Cerebellar cortex (tissue), 1 donor: ENCODE results near the gene MYO7A.

Experiments used
- DNase-seq: peaks from one replicate; pipeline ENCODE4 v3.0.0-alpha.2; 2015; ENCODE audit warnings: low spot score

MYO7A gene

DNA sequence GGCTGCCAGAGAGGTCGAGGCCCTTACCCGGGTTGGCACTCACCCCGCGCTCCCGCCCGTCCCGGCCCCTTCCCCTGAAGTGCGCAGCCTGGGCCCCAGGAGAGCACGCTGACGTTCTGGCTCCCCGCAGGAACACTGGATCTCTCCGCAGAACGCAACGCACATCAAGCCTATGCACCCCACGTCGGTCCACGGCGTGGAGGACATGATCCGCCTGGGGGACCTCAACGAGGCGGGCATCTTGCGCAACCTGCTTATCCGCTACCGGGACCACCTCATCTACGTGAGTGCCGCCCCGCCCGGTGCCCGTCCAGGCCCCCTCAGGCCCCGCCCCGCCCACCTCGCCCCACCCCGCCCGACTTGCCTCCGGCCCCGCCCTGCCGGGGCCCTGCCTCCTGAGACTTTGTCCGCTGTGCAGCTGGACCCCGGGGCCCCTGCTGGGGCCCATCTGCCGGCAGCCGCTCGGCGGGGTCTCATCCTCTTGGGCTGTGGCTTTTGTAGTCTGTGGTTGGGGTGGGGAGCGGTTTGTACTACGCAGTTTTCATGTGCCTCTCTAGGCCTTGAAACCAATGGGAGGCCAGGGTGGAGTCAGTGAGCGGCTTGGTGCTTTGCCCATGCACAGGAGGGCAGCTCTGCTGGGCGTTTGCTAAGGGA lies 19.7 kb downstream of the MYO7A start:
- DNase-seq = no peak

DNA sequence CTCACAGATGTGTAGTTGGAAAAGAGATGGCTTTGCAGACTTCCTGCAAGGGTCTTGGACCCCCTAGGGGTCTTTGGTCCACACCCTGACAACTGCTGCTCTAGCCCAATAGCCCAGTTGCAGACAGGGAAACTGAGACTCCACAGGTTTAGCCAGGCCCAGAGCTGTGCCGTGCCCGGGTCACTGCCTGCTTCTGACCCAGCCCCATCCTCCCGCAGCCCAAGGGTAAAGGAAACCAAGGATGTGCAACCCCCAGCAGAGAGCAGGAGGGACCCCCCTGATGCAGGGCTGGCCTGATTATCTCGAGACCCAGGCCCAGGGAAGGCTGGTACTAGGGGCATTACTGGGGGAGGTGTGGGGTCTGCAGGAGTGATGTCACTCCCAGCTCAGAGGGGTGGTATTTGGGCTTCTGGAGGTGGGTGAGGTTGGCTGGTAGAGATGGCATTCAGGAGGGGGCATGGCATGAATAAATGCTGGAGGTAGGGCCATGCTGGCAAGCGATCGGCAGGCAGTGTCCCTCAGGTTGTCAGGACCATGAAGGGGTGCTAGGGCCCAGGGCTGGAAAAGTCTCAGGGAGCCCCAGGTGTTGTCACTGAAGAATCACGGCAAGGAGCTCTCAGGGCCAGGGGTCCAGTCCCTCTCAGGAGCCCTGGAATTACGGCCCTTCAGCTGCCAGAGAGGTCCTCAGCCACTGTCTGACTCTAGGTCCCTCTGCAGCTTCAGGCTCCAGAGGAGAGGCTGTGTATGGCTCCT lies 21.1 kb downstream of the MYO7A start:
- DNase-seq = no peak

DNA sequence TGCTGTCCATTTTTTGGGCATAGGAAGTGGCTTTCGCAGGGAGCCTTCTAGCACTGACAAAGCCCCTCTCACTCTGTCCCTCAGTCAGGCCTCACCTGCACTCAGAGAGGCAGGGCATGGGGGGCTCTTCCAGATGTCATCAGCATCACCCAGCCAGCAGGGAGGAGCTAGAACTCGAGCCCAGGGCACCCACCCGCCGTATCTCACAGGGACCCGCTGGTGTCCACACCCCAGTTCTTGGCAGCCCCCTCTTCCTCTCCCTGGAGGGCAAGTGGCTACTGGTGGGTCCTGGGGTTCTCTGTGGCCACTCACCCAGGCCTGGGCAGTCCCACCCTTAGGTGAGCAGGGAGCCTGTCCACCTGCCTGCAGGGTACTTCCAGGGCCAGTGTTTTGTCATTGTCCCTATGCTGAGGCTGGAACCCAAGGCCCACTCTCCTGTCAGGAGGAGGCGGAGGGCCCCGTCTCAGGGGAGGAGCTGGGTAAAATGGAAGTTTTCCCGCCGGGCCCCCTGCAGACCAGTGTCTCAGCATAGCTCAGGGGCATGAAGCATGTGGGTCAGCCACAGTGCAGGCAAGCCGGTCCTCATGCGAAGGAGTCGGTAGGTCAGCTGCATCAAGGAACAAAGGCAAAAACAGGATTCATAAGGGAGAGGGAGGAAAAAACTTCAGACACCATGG lies 21.8 kb downstream of the MYO7A start:
- no peak for DNase-seq

DNA sequence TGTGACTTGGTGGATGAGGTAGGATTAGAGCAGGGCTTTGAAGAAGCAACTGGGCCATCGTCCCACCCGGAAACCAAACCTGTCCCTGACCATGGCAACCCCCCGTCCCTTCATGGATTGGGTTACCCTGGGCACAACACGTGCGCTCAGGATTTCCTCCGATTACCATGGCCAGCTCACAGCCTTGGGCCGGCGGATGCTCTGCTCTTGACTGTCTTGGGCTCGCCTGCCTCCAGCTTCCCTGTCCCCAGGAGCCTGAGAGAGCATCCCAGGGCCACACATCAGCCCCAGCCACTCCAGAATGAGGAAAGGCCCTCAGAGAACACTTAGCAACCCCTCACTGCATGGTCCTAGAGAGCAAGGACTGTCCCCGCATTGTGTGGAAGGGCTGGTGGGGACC lies 22.8 kb downstream of the MYO7A start:
- DNase-seq = no peak

DNA sequence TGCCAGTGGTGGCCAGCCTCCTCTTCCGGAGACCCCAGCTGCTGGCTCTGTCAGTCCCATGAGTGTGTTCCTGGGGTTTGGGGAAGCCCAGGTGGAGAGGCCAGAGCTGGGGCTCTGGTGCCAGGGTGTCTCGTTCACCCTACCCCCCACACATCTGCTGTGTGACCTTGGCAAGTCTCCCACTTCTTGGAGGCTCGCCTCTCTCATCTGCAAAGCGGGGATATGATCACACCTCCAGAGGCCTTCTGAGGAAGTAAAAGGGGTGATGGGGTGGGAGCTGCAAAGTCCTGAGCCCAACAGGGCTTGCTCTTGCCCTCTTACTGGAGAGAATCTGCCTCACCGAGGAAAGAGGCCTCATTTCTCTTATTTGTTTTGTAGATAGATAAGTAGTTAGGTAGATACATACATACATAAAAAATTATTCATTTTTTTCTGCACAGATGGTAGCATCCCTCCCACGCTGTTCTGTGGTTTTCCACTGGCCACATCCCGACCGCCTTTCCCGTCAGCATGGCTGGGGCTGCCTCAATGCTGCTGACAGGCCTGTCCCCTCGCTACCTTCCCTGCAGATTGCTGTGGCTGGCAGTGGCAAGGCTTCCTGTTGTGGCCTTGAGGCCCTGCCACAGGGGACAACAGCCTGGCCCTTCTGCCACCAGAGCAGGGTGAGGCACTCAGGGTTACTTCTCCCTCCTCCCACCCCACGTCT lies 23.9 kb downstream of the MYO7A start:
- DNase-seq = peak; percentile 21

DNA sequence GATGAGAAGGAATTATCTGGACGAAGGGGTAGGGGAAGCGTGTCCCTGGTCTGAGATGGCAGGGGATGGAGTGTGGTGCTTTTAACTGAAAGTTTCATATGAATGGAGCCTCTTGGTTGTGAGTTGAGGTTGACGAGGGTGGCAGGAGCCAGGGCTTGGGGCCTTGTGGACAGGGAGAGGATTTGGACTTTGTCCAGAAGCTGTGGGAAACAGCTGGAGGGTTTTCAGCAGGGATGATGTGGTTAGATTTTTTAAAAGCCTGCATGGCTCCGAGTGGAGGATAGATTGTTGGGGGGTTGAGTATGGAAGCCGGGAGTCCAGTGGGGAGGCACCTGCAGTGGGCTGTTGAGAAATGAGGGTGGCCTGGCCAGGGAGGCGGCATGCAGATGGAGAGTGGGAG lies 24.8 kb downstream of the MYO7A start:
- no peak for DNase-seq

DNA sequence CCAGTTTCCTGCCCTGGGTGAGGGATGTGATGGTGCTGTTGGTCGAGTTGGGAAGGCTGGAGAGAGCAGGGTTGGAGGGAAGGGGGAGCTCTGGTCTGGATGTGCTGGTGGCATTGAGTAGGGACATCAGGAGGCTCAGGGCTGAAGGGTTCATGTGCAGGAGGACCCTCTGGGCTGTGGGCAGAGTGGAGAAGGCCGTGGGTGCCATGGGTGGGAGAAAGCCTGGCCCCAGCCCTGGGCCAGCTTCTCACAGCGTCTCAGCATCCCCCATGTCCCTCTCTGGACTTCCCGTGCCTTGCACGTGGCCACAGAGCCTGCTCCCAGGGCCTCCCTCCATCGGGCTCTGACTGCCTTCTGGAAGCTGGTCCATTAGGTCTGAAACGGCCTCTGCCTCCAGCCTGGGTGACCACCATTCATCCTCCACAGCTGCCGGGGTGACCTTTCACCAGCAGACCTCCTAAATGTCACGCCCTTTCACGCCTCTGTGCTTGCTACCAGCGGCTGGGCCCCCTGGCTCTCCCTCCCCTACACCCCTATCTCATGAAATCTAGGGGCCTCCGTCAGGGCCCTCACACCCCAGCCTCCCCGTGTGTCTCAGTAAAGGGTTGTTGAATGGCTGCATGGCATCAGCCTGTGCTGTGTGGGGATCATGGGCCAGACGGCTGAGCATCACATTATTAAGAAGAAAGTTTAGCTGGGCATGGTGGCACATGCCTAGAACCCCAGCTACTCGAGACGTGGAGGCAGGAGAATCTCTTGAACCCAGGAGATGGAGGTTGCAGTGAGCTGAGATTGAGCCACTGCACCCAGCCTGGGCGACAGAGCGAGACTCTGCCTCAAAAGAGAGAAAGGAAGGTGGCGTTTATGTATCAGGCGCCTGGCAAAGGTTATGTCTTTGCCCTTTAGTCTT lies 25.5 kb downstream of the MYO7A start:
- no peak for DNase-seq

DNA sequence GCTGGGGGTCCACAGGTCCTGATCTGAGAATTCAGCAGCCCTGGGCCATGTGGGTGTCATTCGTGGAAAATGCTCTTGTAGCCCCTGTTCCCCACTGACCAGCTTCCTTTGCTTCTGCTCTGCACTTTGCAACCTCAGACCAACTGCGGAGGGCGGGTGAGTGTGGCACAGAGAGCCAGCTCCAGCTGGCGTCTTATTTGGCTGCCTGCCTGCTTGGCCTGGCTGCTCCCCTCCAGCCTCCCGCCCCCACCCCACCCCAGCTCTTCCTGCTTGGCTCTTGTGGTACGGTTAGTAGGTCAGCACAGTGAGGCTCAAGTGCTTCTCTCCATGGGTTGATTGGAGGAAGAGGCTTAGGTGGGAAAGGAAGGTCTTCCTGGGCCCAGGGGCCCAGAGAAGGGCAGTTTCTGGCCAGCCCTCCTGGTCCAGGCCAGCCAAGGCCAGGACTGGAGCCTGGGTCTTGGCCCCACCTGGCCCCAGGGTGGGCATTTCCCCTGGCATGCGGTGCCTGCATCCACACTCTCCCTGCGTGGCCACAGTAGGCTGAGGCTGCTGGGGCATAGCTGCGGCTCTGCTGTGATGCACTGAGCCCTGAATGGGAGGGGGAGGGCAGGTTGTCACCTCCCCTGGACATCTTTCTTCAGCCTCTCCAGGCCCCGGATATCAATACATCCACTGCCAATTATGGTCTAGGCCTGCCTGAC lies 26.5 kb downstream of the MYO7A start:
- DNase-seq = peak; percentile 95

DNA sequence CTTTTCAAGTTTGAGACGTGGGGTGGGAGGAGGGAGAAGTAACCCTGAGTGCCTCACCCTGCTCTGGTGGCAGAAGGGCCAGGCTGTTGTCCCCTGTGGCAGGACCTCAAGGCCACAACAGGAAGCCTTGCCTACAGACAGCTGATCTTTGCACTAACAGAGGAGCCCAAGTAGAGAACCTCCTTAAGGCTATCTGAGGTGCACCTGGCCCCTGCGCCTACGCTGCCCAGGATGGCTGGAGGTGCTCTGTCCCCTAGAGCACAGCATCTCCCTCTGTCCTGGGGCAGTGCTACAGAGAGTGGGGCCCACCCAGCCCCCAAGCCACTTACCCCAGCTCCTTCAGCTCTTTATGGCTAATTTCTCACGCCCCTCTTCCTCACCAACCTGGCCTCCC lies 27.0 kb downstream of the MYO7A start:
- DNase-seq = no peak

DNA sequence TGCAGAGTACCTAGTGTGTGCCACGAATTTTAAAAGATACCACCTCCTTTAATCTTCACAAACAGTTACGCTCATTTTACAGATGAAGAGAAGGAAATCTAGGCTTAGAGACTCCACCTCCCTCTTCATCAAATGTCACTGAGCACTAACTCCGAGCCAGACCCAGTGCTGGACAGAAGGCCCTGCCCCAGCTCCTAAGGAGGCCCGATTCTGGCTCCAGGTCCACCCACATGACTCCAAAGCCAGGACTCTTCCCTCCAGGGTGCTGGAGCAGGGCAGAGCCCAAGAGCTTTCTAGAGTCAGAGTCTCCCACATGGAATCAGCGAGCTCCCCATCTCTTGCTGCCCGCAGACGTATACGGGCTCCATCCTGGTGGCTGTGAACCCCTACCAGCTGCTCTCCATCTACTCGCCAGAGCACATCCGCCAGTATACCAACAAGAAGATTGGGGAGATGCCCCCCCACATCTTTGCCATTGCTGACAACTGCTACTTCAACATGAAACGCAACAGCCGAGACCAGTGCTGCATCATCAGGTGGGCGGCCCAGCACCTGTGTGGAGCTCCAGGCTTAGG lies 27.6 kb downstream of the MYO7A start:
- DNase-seq = peak; percentile 48

DNA sequence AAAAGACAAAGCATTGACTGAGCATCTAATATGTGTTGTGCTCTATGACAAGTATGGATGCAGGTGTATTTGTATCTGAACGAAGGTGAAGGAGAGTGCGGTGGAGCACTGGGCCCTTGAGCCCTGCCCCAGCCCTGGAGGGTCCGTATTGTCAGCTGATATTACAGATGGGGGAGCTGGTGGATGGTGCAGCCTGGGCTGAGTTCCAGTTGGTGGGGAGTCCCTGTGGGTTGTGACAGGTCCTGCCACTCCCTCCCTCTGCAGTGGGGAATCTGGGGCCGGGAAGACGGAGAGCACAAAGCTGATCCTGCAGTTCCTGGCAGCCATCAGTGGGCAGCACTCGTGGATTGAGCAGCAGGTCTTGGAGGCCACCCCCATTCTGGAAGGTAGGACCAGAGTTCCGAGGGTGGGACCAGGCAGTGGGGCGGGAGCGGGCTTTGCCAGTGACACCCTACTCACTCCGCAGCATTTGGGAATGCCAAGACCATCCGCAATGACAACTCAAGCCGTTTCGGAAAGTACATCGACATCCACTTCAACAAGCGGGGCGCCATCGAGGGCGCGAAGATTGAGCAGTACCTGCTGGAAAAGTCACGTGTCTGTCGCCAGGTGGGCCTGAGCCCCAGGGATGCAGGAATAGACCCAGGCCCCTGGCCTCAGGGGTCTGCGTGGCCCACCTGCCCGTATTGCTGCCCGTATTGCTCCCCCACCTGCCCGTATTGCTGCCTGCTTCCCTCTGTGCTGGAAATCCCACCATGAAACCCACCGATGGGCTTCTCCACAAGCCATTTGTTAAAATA lies 28.6 kb downstream of the MYO7A start:
- DNase-seq = no peak

DNA sequence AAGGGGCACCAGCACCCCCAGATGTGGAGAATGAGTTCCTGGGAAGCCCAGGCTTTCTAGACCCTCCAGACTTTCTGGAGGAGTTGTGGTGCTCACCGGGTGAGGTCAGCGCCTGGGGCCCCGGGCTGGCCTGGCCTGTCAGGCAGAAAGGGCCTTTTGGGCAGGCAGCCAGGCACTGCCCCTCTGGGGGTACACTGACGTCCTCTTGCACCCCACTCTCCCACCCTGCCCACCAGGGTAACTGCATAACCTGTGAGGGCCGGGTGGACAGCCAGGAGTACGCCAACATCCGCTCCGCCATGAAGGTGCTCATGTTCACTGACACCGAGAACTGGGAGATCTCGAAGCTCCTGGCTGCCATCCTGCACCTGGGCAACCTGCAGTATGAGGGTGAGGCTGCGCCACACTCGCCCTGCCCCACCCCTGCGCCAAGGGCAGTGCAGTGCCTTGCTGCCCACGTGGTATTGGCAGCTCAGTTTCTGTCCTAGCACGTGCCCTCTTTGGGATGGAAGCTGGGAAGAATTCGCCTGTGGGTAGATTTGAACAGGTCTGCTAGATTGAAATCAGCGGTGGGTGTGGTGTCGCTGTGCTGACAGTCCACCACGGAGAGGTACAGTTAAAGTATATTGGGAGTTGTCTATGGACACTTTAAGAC lies 30.1 kb downstream of the MYO7A start:
- DNase-seq = no peak

DNA sequence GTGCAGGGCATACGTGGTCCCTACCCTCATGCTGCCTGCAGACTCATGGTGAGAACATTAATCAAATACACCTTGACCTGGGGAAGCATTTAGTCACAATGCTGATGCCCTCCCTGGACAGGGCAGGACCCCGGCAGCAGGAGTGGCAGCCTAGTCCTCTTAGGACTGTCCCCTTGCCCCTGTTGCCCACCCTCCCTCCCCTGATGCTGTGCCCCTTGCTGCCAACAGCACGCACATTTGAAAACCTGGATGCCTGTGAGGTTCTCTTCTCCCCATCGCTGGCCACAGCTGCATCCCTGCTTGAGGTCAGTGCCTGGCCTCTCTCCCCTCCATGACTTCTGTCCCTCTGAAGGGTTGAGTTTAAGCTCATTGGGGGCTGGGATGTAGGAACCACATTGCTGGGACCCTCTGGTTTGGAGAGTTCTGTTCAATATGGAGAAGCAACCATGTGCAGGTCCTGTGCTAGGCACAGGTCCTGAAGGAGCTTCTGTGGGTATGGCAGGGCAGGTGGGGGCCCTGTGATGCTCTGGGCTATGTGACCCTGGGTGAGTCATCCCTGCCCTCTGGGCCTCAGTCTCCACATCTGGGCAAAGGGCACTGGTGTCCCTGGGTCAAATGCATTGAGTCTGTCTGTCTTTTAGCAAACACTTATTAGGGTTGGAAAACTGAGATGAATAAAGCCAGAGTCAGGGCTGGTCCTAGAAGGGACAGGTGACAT lies 31.3 kb downstream of the MYO7A start:
- DNase-seq = no peak

DNA sequence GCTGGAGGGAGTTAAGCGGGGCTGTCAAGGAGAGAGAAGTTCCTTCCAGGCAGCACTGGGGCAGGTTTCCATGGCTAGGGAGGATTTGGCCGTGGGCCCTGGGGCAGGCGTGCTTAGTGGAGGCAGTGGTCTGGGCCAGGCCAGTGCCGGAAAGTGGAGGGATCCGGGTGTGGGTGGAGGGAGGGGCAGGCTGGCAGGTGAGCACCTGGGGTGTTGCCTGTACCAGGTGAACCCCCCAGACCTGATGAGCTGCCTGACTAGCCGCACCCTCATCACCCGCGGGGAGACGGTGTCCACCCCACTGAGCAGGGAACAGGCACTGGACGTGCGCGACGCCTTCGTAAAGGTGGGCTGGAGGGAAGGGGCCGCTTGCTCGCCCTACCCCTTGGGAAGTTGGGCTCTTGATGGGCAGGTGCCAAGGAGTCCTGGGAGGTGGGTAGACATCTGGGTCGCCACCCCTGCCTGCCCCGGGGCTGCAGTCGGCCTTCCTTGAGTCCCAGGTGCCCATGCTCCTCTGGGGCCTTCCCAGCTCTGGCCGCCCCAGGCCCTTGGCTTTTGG lies 32.0 kb downstream of the MYO7A start:
- no peak for DNase-seq

DNA sequence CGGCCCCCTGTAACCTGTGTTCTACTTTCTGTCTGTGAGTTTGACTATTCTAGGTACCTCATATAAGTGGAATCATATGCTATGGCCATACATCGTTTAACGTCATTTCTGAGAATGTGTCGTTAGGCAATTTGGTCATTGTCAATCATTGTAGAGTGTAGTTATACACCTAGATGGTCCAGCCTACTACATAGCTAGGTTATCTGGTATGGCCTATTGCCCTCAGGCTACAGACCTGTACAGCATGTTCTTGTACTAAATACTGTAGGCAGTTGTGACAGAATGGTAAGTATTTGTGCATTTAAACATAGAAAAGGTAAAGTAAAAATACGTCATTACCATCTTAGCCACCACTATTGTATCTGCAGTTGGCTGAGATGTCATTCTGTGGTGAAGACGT lies 35.2 kb downstream of the MYO7A start:
- DNase-seq = no peak

DNA sequence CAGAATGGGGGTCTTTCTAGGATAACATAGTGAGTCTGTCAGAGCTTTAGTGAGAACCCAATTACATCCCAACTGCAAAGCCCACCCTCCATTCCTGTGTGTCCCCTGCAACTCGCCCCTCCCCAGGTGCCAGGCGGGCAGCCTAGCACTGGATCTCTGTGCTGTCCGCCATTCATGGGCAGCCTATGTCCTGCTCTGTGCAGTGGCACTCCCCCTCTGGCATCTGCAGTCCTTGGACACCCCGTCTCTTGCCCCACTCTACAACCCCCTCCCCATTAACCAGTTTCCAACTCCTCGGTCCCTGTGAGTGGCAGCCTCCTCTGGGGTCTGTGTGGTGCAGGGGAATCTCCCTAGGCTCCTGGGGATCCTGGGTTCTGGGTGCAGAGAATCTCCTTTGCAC lies 37.0 kb downstream of the MYO7A start:
- DNase-seq = no peak

DNA sequence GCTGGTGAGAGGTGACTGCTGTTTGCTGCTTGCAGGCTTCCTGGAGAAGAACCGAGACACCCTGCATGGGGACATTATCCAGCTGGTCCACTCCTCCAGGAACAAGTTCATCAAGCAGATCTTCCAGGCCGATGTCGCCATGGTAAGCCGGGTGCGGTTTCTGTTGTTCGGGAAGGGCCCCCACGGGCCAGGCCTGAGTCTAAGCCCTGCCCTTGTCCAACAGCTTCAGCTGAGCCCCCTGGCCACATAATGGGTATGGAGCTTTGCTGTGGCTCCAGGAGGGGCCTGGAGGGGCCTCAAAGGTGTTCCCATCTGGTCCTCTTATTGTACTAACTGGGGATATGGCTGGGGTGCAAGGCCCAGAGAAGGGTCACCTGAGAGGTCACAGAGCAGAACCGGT lies 38.0 kb downstream of the MYO7A start:
- DNase-seq = no peak

DNA sequence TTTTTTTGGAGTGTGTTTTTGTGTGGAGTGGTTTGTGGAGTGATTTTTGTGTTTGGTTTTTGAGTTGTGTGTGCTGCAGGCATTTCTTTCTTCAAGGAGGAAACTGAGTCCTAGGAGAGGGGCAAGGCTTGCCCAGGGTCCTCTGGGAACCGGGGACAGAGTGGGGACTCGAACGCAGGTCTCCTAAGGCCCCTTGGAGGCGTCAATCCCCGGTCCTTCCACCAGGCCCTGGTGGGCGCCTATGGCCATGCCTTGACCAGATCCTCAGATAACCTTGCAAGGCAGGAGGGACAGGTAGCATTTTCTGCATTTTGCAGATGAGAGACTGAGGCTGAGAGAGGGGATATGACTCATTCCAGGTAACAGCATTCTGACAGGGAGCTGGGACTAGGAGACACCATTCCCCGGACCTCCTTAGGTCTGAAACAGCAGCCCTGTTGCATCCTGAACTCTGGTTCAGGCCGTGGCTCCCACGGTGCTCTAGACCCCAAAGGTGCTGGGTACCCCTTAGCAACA lies 39.1 kb downstream of the MYO7A start:
- no peak for DNase-seq
